Esophagus squamous epithelium (tissue), 4 donors: ENCODE measurements around the gene ACER3.

Experiments used
- POLR2A ChIP-seq, 4 donors: fragments of 450-650 bp; IDR thresholded peaks; one replicate each; pipeline ENCODE4 v1.6.1; 2017; ENCODE audit warnings: antibody characterized with exemption in 4 of 4, mild to moderate bottlenecking in 4 of 4, moderate library complexity in 3 of 4
- TF ChIP-seq, protein P1 (sequence below), 6 experiments: fragments of 450-650 bp in 4 of 6; fragments of 200-600 bp in 2 of 6; sonication (generic) in 2 of 6; IDR thresholded peaks; one replicate each; pipeline ENCODE4 v1.5.1; 2016 to 2019; ENCODE audit warnings: antibody characterized with exemption in 6 of 6, mild to moderate bottlenecking in 4 of 6, moderate library complexity in 4 of 6

DNA sequence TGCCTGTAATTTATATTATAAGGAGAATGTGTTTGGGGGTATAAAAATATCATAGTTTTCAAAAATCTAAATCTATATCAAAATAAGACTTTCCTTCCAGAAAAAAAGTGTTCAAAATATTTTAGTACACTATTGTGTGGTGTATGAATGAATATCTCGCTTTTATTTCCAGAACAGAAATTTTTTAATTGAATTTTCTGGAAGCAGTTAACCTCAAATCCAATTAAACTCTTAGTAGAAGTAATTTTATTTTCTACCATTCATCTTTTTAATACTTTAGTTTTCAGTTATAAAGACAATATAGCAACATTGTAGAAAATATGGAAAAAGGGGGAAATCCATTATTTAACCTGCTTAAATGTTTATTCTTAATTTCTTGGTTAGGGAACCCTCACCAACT lies 58.7 kb downstream of the ACER3 start:
- TF ChIP-seq, protein P1, sequence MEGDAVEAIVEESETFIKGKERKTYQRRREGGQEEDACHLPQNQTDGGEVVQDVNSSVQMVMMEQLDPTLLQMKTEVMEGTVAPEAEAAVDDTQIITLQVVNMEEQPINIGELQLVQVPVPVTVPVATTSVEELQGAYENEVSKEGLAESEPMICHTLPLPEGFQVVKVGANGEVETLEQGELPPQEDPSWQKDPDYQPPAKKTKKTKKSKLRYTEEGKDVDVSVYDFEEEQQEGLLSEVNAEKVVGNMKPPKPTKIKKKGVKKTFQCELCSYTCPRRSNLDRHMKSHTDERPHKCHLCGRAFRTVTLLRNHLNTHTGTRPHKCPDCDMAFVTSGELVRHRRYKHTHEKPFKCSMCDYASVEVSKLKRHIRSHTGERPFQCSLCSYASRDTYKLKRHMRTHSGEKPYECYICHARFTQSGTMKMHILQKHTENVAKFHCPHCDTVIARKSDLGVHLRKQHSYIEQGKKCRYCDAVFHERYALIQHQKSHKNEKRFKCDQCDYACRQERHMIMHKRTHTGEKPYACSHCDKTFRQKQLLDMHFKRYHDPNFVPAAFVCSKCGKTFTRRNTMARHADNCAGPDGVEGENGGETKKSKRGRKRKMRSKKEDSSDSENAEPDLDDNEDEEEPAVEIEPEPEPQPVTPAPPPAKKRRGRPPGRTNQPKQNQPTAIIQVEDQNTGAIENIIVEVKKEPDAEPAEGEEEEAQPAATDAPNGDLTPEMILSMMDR (IDR thresholded peaks at IDR 0.05): no peak
- TF ChIP-seq POLR2A (IDR thresholded peaks at IDR 0.05): no peak
